Fibroblast of skin of right biceps (primary cell): ENCODE data around the gene PCSK5.

ENCODE experiments used
- DNase-seq: peaks from one replicate; pipeline ENCODE4 v3.0.0-alpha.2; 2013

PCSK5 gene

GRCh38 chr9:76155361-76155760, 264.9 kb downstream of the PCSK5 start:
- no peak for DNase-seq

GRCh38 chr9:76158713-76159112, 268.2 kb downstream of the PCSK5 start:
- DNase-seq = no peak

GRCh38 chr9:76159293-76159926, 268.9 kb downstream of the PCSK5 start:
- no peak for DNase-seq

GRCh38 chr9:76161106-76161505, 270.6 kb downstream of the PCSK5 start:
- DNase-seq = no peak

GRCh38 chr9:76161541-76161940, 271.1 kb downstream of the PCSK5 start:
- DNase-seq = peak; percentile 92

- no peak for DNase-seq
These were observed 271.7 kb downstream of the PCSK5 start for GRCh38 chr9:76162086-76162730.

- peak; percentile 64 for DNase-seq
These were observed 272.5 kb downstream of the PCSK5 start for GRCh38 chr9:76162751-76163500.

- DNase-seq = no peak
These were observed 276.1 kb downstream of the PCSK5 start for GRCh38 chr9:76166526-76166925.

GRCh38 chr9:76176171-76176570, 285.7 kb downstream of the PCSK5 start:
- DNase-seq = no peak

GRCh38 chr9:76177931-76178330, 287.5 kb downstream of the PCSK5 start:
- no peak for DNase-seq

GRCh38 chr9:76180541-76180940, 290.1 kb downstream of the PCSK5 start:
- DNase-seq = peak; percentile 81

GRCh38 chr9:76181020-76181641, 290.7 kb downstream of the PCSK5 start:
- DNase-seq = peak; percentile 73

GRCh38 chr9:76181781-76182180, 291.3 kb downstream of the PCSK5 start:
- no peak for DNase-seq

GRCh38 chr9:76185432-76185831, 295.0 kb downstream of the PCSK5 start:
- no peak for DNase-seq

GRCh38 chr9:76188286-76188685, 297.8 kb downstream of the PCSK5 start:
- DNase-seq = no peak

GRCh38 chr9:76188905-76189304, 298.4 kb downstream of the PCSK5 start:
- no peak for DNase-seq

GRCh38 chr9:76191493-76191892, 301.0 kb downstream of the PCSK5 start:
- no peak for DNase-seq

GRCh38 chr9:76192013-76192412, 301.5 kb downstream of the PCSK5 start:
- DNase-seq = no peak

GRCh38 chr9:76194896-76195295, 304.4 kb downstream of the PCSK5 start:
- DNase-seq = peak; percentile 65

- peak; percentile 36 for DNase-seq
These were observed 307.9 kb downstream of the PCSK5 start for GRCh38 chr9:76198336-76198735.

GRCh38 chr9:76200315-76200714, 309.8 kb downstream of the PCSK5 start:
- no peak for DNase-seq

GRCh38 chr9:76200745-76201144, 310.3 kb downstream of the PCSK5 start:
- DNase-seq = no peak

- DNase-seq = no peak
These were observed 312.9 kb downstream of the PCSK5 start for GRCh38 chr9:76203373-76203772.

- no peak for DNase-seq
These were observed 316.3 kb downstream of the PCSK5 start for GRCh38 chr9:76206821-76207220.
